ENCODE measurements around the gene COL19A1.

GRCh38 chr6:70180183-70180900 is 314.0 kb downstream of the COL19A1 start:
- no peak for TF ChIP-seq EZH2phosphoT487 (IDR thresholded peaks at IDR 0.05; ENCODE audit: borderline replicate concordance, low read depth, low read length)
- TF ChIP-seq CTCF (conservative IDR thresholded peaks at IDR 0.05; ENCODE audit: low read length) = no peak
